Measurements from ENCODE around the gene DIP2C.
"Not testable (repeated sequence)": the region's sequence is repeated elsewhere in the genome, so short reads cannot be mapped to it uniquely, and the experiment has no call there.

Gene DIP2C

GRCh38 chr10:470339-471003 lies 219.0 kb downstream of the DIP2C start:
- peak in 2 of 5 donors; percentile 26 to 27 for DNase-seq

- no peak for DNase-seq
Observed at GRCh38 chr10:469947-470338, 219.5 kb downstream of the DIP2C start.

GRCh38 chr10:459743-460142 lies 229.7 kb downstream of the DIP2C start:
- DNase-seq: no peak

GRCh38 chr10:458421-458851 lies 231.0 kb downstream of the DIP2C start:
- DNase-seq: no peak

- no peak for DNase-seq
Observed at GRCh38 chr10:456486-456885, 233.0 kb downstream of the DIP2C start.

- no peak for DNase-seq
Observed at GRCh38 chr10:454860-455259, 234.6 kb downstream of the DIP2C start.

- DNase-seq: no peak
Observed at GRCh38 chr10:453647-454046, 235.8 kb downstream of the DIP2C start.

- DNase-seq: no peak
Observed at GRCh38 chr10:452512-453426, 236.7 kb downstream of the DIP2C start.

- DNase-seq: no peak
Observed at GRCh38 chr10:451856-452255, 237.6 kb downstream of the DIP2C start.

- DNase-seq: peak; percentile 44 to 70 (median 58)
Observed at GRCh38 chr10:451021-451471, 238.4 kb downstream of the DIP2C start.

GRCh38 chr10:450463-450862 lies 239.0 kb downstream of the DIP2C start:
- no peak for DNase-seq

GRCh38 chr10:449331-449730 lies 240.1 kb downstream of the DIP2C start:
- DNase-seq: not testable (repeated sequence)

- DNase-seq: no peak
Observed at GRCh38 chr10:443459-443858, 246.0 kb downstream of the DIP2C start.

- DNase-seq: no peak
Observed at GRCh38 chr10:442209-442608, 247.3 kb downstream of the DIP2C start.

- DNase-seq: no peak
Observed at GRCh38 chr10:441659-442058, 247.8 kb downstream of the DIP2C start.

- no peak for DNase-seq
Observed at GRCh38 chr10:440127-440526, 249.3 kb downstream of the DIP2C start.

GRCh38 chr10:437698-438490 lies 251.6 kb downstream of the DIP2C start:
- peak in 1 of 5 donors; percentile 6 for DNase-seq

GRCh38 chr10:436911-437665 lies 252.4 kb downstream of the DIP2C start:
- DNase-seq: no peak

GRCh38 chr10:436013-436697 lies 253.3 kb downstream of the DIP2C start:
- DNase-seq: no peak

- DNase-seq: no peak
Observed at GRCh38 chr10:435397-435796, 254.1 kb downstream of the DIP2C start.

GRCh38 chr10:429696-430095 lies 259.8 kb downstream of the DIP2C start:
- no peak for DNase-seq

Data from T-helper 1 cell (primary cell).